Astrocyte (in vitro differentiated cells and primary cell): ENCODE results near the gene SRGAP2B.
"Not testable (repeated sequence)": the region's sequence is repeated elsewhere in the genome, so short reads cannot be mapped to it uniquely, and the experiment has no call there.

Source experiments
- EZH2 ChIP-seq: IDR thresholded peaks from 2 replicates; pipeline ENCODE4 v1.6.1; 2012; ENCODE audit warnings: mild to moderate bottlenecking, low read length, inconsistent platforms; ENCODE audit not compliant: insufficient read depth
- TF ChIP-seq, protein P1 (sequence below): IDR thresholded peaks from 2 replicates; pipeline ENCODE4 v1.5.1; 2011; ENCODE audit warnings: low read depth, mild to moderate bottlenecking, inconsistent platforms, low read length, moderate library complexity; ENCODE audit not compliant: insufficient read depth

DNA sequence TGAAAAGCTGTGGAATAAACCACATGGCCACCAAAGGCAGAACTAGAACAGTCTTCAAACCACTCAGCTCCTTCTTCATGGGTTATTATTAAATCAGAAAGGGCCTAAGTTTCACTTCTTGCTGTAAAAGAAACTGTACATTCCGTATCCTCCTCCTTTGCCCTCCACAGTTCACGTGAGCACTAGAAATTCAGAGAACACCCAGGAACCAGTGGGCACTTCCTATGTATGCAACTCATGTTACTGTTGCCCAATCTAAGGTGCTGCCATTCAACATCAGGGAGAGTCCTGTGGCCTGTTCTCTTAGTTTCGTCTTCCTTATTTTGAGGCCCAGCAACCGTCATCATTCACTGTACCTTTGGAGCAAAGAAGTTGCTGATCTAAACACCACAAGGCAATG is 86.7 kb downstream of the SRGAP2B start:
- TF ChIP-seq, protein P1, sequence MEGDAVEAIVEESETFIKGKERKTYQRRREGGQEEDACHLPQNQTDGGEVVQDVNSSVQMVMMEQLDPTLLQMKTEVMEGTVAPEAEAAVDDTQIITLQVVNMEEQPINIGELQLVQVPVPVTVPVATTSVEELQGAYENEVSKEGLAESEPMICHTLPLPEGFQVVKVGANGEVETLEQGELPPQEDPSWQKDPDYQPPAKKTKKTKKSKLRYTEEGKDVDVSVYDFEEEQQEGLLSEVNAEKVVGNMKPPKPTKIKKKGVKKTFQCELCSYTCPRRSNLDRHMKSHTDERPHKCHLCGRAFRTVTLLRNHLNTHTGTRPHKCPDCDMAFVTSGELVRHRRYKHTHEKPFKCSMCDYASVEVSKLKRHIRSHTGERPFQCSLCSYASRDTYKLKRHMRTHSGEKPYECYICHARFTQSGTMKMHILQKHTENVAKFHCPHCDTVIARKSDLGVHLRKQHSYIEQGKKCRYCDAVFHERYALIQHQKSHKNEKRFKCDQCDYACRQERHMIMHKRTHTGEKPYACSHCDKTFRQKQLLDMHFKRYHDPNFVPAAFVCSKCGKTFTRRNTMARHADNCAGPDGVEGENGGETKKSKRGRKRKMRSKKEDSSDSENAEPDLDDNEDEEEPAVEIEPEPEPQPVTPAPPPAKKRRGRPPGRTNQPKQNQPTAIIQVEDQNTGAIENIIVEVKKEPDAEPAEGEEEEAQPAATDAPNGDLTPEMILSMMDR = not testable (repeated sequence)
- not testable (repeated sequence) for TF ChIP-seq EZH2
